Measurements from ENCODE around the gene TF.
A peak's percentile ranks its signal among the peaks of the same experiment; 100 is the strongest.
"Not testable (repeated sequence)": the region's sequence is repeated elsewhere in the genome, so short reads cannot be mapped to it uniquely, and the experiment has no call there.

The TF gene

GRCh38 chr3:133745981-133746711, at the start of gene TF:
Gene TF (plus strand): TSS chr3:133746393. CDS start chr3:133746441, 48 bp downstream.
- ATAC-seq (peak; percentile 16), DNase-seq (no peak)
- no peak within 1 kb of the TSS for H3K27ac Mint-ChIP-seq
- no peaks in the 10 kb centered on the region for H3K9me3 Mint-ChIP-seq
- peak within 1 kb of the TSS in 1 of 2 donors; percentile 2 for H3K4me3 Mint-ChIP-seq
- H3K4me1 Mint-ChIP-seq: peaks cover 9% of the 10 kb centered on the region
- H3K27me3 Mint-ChIP-seq: peaks cover 59% of the 10 kb centered on the region

- H3K4me1 Mint-ChIP-seq: no peaks in the 10 kb centered on the region
- no peak overlapping the region for H3K27ac Mint-ChIP-seq
- no peak for ATAC-seq
- no peaks in the 10 kb centered on the region for H3K27me3 Mint-ChIP-seq
- H3K9me3 Mint-ChIP-seq: no peaks in the 10 kb centered on the region
- DNase-seq: no peak
- H3K4me3 Mint-ChIP-seq: no peak overlapping the region
Observed at GRCh38 chr3:133697960-133698359, 48.2 kb upstream of the TF start.

GRCh38 chr3:133699467-133699866, 46.7 kb upstream of the TF start:
- DNase-seq (no peak), ATAC-seq (no peak)
- H3K4me3 Mint-ChIP-seq: no peak overlapping the region
- H3K27me3 Mint-ChIP-seq: peaks cover 7% of the 10 kb centered on the region
- H3K4me1 Mint-ChIP-seq: no peaks in the 10 kb centered on the region
- H3K9me3 Mint-ChIP-seq: no peaks in the 10 kb centered on the region
- H3K27ac Mint-ChIP-seq: no peak overlapping the region

GRCh38 chr3:133699903-133700302, 46.3 kb upstream of the TF start:
- Mint-ChIP-seq H3K9me3 (no peaks in the 10 kb centered on the region), H3K4me1 (no peaks in the 10 kb centered on the region), H3K27ac (peak overlapping the region in 1 of 2 donors; percentile 69), H3K27me3 (peaks cover 12% of the 10 kb centered on the region), H3K4me3 (no peak overlapping the region)
- ATAC-seq (no peak), DNase-seq (no peak)

GRCh38 chr3:133700351-133700750, 45.8 kb upstream of the TF start:
- no peak overlapping the region for H3K4me3 Mint-ChIP-seq
- H3K27ac Mint-ChIP-seq: no peak overlapping the region
- H3K9me3 Mint-ChIP-seq: no peaks in the 10 kb centered on the region
- H3K27me3 Mint-ChIP-seq: peaks cover 16% of the 10 kb centered on the region
- DNase-seq (no peak), ATAC-seq (no peak)
- no peaks in the 10 kb centered on the region for H3K4me1 Mint-ChIP-seq

GRCh38 chr3:133701435-133702358, 44.5 kb upstream of the TF start:
- DNase-seq (no peak), ATAC-seq (no peak)
- Mint-ChIP-seq H3K27me3 (peaks cover 25% of the 10 kb centered on the region), H3K4me1 (no peaks in the 10 kb centered on the region), H3K9me3 (no peaks in the 10 kb centered on the region), H3K4me3 (no peak overlapping the region), H3K27ac (no peak overlapping the region)

GRCh38 chr3:133703915-133704314, 42.3 kb upstream of the TF start:
- H3K27me3 Mint-ChIP-seq: peaks cover 25% of the 10 kb centered on the region
- H3K9me3 Mint-ChIP-seq: no peaks in the 10 kb centered on the region
- ATAC-seq: no peak
- no peak for DNase-seq
- H3K4me1 Mint-ChIP-seq: no peaks in the 10 kb centered on the region
- no peak overlapping the region for H3K27ac Mint-ChIP-seq
- no peak overlapping the region for H3K4me3 Mint-ChIP-seq

- ATAC-seq (no peak), DNase-seq (no peak)
- H3K4me1 Mint-ChIP-seq: no peaks in the 10 kb centered on the region
- no peak overlapping the region for H3K4me3 Mint-ChIP-seq
- no peak overlapping the region for H3K27ac Mint-ChIP-seq
- no peaks in the 10 kb centered on the region for H3K9me3 Mint-ChIP-seq
- H3K27me3 Mint-ChIP-seq: peaks cover 38% of the 10 kb centered on the region
Observed at GRCh38 chr3:133706033-133706432, 40.2 kb upstream of the TF start.

- DNase-seq (no peak), ATAC-seq (no peak)
- Mint-ChIP-seq H3K4me1 (no peaks in the 10 kb centered on the region), H3K27ac (no peak overlapping the region), H3K9me3 (no peaks in the 10 kb centered on the region), H3K27me3 (peaks cover 43% of the 10 kb centered on the region), H3K4me3 (no peak overlapping the region)
Observed at GRCh38 chr3:133709139-133709750, 36.9 kb upstream of the TF start.

- Mint-ChIP-seq H3K4me1 (no peaks in the 10 kb centered on the region), H3K27ac (peak overlapping the region in 1 of 2 donors; percentile 28), H3K27me3 (peaks cover 25% of the 10 kb centered on the region), H3K9me3 (no peaks in the 10 kb centered on the region), H3K4me3 (no peak overlapping the region)
- DNase-seq (no peak), ATAC-seq (no peak)
Observed at GRCh38 chr3:133711013-133711412, 35.2 kb upstream of the TF start.

GRCh38 chr3:133712017-133712416, 34.2 kb upstream of the TF start:
- Mint-ChIP-seq H3K4me3 (no peak overlapping the region), H3K27me3 (peaks cover 23% of the 10 kb centered on the region), H3K27ac (no peak overlapping the region), H3K9me3 (no peaks in the 10 kb centered on the region), H3K4me1 (no peaks in the 10 kb centered on the region)
- ATAC-seq: no peak
- DNase-seq: no peak

GRCh38 chr3:133713347-133713746, 32.8 kb upstream of the TF start:
- no peak for DNase-seq
- Mint-ChIP-seq H3K27ac (no peak overlapping the region), H3K9me3 (no peaks in the 10 kb centered on the region), H3K4me1 (no peaks in the 10 kb centered on the region), H3K27me3 (peaks cover 23% of the 10 kb centered on the region), H3K4me3 (no peak overlapping the region)
- no peak for ATAC-seq

GRCh38 chr3:133717424-133717823, 28.8 kb upstream of the TF start:
- Mint-ChIP-seq H3K4me3 (no peak overlapping the region), H3K27ac (no peak overlapping the region), H3K9me3 (peaks cover 4 to 5% of the 10 kb centered on the region in 2 donors), H3K4me1 (no peaks in the 10 kb centered on the region), H3K27me3 (no peaks in the 10 kb centered on the region)
- DNase-seq (no peak), ATAC-seq (no peak)

- no peaks in the 10 kb centered on the region for H3K27me3 Mint-ChIP-seq
- H3K27ac Mint-ChIP-seq: no peak overlapping the region
- no peaks in the 10 kb centered on the region for H3K4me1 Mint-ChIP-seq
- peaks cover 16 to 20% of the 10 kb centered on the region in 2 donors for H3K9me3 Mint-ChIP-seq
- H3K4me3 Mint-ChIP-seq: no peak overlapping the region
- DNase-seq: no peak
- no peak for ATAC-seq
Observed at GRCh38 chr3:133722935-133723334, 23.3 kb upstream of the TF start.

GRCh38 chr3:133730993-133731392, 15.2 kb upstream of the TF start:
- ATAC-seq: no peak
- H3K27ac Mint-ChIP-seq: no peak overlapping the region
- no peaks in the 10 kb centered on the region for H3K4me1 Mint-ChIP-seq
- H3K9me3 Mint-ChIP-seq: peaks cover 12 to 16% of the 10 kb centered on the region in 2 donors
- H3K27me3 Mint-ChIP-seq: peaks cover 40% of the 10 kb centered on the region
- no peak for DNase-seq
- no peak overlapping the region for H3K4me3 Mint-ChIP-seq

GRCh38 chr3:133732231-133732630, 14.0 kb upstream of the TF start:
- not testable (repeated sequence) for H3K4me1 Mint-ChIP-seq, H3K27ac Mint-ChIP-seq

More at GRCh38 chr3:133732231-133732630, 14.0 kb upstream of the TF start:
- H3K4me3 Mint-ChIP-seq, DNase-seq, ATAC-seq: not testable (repeated sequence)
- Mint-ChIP-seq H3K9me3 (peaks cover 13 to 16% of the 10 kb centered on the region in 2 donors), H3K27me3 (peaks cover 42% of the 10 kb centered on the region)
